DMS153 treated with DMSO at 0.1 percent for 48 hours (cell line): ENCODE results near the gene GJD3.
"Not testable (repeated sequence)": the region's sequence is repeated elsewhere in the genome, so short reads cannot be mapped to it uniquely, and the experiment has no call there.

Experiments
- DNase-seq: peaks from one replicate; lab custom pipeline; 2025; ENCODE audit not compliant: unreplicated experiment; lab: John Stamatoyannopoulos, UW

GJD3 gene, protein sequence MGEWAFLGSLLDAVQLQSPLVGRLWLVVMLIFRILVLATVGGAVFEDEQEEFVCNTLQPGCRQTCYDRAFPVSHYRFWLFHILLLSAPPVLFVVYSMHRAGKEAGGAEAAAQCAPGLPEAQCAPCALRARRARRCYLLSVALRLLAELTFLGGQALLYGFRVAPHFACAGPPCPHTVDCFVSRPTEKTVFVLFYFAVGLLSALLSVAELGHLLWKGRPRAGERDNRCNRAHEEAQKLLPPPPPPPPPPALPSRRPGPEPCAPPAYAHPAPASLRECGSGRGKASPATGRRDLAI

DNA sequence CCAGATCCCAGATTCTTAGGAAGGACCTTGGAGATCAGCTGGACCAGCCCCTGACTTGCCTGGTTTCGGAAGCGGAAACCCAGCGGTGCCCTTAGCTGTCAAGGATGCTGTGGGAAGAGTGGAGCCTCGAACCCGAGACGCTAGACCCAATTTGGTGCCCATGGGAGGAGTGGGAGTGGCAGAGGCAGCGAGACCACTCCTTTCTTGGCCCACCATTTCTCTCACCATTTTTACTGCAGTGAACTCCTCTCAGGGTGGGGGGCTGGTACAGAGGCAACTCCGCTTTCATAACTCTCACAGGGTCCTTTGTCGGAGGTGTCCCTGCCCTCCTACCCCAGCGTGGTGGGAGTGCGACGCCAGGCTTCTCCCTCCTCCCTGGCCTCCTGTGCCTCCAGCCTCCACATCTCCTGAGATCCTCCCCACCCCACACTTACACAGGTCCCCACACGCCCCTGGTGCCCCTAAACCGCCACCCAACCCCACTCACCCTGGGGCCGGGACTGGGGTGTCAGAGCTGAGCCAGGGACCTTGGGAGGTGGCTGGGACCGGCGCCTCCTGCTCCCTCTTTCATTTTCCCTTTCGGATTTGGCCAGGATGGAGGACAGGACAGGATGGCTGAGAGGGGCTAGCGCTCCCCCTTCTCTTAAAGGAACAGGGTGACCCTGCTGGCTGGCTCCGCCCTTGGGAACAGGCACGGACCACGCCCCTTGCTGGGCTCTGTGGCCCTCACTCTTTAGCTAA, at the start of gene GJD3:
GJD3 (minus strand) TSS at position 617 of the 741 bp plus-strand sequence. CDS start 922 bp downstream, outside the sequence.
- no peak for DNase-seq

DNA sequence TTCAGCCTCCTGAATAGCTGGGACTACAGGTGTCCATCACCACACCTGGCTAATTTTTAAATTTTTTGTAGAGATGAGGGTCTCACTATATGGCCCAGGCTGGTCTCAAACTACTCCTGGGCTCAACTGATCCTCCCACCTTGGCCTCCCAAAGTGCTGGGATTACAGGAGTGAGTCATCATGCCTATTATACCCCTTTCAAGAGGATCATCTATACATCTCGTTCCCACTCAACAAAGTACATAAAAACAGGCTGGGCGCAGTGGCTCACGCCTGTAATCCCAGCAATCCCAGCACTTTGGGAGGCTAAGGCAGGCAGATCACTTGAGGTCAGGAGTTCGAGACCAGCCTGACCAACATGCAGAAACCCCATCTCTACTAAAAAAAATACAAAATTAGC, 49.8 kb upstream of the GJD3 start:
- DNase-seq, result not testable (repeated sequence)

DNA sequence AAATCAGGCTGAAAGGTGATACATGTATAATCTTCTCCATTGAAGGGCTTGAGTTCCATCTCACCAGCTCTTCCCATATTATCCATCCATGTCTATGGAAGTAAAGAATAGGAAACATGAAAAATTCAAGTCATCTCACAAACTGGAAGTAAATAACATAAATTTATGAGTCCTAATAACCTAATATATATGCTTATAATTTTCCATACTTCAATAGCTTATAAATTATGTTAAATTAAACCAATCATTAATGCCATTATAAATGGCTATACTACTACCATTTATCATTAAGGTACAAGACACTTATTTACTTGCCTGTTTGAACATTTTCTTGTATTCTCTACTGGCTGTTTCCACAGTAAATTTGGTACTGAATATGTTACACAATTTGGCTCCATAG, 48.3 kb upstream of the GJD3 start:
- DNase-seq, result no peak

DNA sequence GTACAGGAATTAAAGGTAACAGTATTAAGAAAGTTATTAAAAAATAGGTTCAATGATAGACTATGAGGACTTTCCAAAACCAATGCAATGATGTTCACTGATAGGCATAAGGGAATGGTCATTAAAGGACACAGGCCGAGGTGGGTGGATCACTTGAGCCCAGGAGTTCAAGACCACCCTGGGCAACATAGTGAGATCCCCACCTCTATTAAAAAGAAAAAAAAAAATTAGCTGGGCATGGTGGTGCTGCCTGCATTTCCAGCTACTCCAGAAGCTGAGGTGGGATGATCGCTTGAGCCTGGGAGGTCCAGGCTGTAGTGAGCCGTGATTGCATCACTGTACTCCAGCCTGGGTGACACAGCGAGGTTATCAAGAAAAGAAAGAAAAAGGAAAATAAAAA, 47.3 kb upstream of the GJD3 start:
- no peak for DNase-seq

DNA sequence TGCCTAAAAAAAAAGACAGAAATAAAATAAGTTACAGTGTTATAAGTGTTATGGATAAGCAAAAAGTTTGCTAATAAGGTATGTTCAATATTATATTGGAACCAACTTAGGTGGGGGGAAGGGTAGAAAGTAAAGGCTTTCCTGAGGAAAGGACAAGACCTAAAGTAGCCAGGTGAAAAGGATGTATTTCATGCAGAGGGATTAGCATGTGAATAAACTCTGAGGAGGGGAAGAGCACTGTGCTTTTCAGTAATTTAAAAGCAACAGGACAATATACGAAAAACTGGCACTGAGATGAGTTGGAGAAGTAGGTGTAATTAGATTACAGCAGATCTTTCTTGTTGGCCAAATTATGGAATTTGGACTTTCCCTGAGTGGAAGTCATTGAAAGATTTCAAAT, 45.5 kb upstream of the GJD3 start:
- no peak for DNase-seq

DNA sequence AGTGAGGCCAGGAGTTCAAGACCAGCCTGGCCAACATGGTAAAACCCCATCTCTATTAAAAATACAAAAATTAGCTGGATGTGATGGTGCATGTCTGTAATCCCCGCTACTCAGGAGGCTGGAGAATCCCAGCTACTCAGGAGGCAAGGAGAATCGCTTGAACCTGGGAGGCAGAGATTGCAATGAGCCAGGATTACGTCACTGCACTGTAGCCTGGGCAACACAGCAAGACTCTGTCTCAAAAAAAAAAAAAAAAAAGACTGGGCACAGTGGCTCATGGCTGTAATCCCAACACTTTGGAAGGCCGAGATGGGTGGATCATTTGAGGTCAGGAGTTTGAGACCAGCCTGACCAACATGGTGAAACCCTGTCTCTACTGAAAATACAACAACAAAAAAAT, 45.0 kb upstream of the GJD3 start:
- not testable (repeated sequence) for DNase-seq

DNA sequence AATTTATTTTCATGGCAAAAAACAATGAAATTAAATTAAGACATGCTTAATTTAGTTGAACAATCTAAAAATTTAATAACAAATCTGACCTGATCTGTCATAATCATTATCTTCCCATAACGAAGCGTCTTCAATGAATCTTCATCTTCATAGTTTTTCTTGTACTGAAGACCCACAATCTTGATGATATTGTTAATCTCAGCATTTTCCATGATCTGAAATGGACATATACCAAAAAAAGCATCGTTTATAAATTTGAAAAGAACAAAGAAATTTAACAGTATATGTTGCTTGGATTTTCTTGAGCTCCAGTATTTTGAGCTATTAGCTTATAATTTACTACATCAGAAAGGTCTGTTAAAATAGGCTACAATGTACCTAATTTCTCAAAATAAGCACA, 42.9 kb upstream of the GJD3 start:
- DNase-seq, result no peak

DNA sequence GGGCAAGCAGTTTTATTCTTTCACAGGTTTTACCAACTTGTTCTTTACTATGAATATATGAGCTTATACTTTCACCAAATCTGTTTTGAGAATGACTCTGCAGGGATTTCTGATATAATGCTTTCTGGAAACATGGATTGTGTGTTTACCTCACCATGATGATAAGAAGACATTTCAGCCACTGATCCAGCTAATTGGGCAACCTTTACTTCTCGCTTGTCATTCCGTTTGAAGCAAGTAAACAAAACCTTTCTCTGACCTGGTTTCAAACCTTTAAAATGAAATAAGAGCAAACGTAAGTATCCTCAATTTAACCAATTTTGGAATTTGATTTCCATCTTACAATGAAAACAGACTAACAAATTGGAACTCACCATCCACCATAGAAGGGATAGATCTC, 39.5 kb upstream of the GJD3 start:
- DNase-seq, result no peak

DNA sequence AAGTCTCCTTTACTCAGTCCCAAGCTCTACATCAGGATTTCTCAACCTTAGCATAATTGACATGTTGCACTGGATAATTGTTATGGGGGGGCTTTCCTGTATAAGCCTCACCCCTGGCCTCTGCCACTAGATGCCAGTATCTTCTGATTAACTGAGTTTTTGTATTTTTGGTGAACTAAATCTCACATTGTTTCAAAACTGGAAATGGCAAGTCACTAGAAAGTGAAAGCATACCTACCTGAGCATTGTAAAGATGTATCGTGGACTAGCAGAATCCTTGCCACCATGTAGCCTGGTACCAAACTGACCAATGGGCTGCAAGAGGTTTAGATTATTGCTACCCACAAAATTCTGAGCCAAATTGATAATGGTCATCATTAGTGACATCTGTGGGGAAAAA, 38.1 kb upstream of the GJD3 start:
- DNase-seq, result no peak

DNA sequence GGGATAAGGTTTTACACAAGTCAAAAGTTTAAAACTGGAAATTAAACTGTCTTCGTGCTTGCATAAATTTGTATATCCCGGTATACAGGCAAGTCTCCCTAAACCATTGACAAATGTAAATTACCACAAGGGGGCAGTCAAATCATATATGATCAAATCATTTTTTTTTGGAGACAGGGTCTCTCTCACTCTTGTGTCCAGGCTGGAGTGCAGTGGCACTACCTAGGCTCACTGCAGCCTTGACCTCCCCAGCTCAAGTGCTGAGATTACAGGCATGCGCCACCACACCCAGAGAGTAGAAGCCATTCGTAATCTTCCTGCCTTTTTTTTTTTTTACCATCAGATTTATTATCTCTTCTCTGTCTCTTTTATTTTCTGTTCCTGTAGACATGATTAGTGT, 34.6 kb upstream of the GJD3 start:
- DNase-seq, result no peak

DNA sequence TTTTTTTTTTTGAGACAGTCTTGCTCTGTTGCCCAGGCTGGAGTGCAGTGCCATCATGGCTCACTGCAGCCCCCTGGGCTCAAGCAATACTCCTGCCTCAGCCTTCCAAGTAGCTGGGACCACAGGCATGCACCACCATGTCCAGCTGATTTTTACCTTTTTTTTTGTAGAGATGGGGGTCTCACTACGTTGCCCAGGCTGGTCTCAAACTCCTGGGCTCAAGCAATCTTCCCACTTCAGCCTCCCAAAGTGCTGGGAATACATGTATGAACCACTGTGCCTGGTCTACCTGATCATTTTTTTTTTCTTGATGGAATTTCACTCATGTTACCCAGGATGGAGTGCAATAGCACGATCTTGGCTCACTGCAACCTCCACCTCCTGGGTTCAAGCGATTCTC, 22.0 kb upstream of the GJD3 start:
- DNase-seq, result not testable (repeated sequence)

DNA sequence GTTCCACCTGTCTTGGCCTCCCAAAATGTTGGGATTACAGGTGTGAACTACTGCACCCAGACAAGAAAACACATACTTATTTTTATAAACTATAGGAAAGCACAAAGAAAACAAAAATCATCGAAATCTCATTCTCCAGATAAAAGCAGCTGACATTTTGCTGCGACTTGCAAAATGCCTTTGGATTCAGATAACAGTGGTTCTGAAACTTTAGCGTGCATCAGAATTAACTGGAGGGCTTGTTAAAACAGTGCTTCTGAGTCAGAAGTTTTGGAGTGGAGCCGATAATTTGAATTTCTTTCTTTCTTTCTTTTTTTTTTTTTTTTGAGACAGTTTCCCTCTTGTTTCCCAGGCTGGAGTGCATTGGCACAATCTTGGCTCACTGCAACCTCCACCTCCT, 17.7 kb upstream of the GJD3 start:
- no peak for DNase-seq

DNA sequence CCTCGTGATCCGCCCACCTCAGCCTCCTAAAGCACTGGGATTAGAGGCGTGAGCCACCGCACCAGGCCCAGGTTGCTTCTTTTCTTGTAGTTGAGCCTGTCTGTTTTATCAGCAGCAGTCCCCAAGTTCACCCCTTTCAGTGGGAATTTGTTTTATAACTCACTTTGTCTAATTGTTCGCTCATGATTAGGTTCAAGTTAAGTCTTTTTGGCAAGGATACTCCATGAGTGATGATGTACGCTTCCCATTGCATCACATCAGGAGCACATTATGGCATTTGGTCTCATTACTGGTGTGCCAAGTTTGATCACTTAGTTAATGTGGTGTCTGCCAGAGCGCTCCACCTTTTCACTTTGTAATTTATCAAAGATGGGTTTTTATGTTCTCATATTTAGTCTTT, 14.4 kb upstream of the GJD3 start:
- DNase-seq, result no peak

DNA sequence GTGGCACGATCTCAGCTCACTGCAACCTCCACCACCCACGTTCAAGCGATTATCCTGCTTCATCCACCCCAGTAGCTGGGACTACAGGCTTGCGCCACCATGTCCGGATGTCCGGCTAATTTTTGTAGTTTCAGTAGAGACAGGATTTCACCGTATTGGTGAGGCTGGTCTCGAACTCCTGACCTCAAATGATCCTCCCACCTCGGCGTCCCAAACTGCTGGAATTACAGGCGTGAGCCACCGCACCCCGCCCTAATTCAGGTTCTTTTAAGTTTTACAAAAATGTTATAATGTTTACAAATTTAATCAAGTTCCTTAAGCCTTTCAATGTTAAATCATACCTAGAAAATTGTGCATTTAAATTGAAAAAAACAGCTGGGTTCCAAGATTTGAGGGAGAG, 13.3 kb upstream of the GJD3 start:
- no peak for DNase-seq

DNA sequence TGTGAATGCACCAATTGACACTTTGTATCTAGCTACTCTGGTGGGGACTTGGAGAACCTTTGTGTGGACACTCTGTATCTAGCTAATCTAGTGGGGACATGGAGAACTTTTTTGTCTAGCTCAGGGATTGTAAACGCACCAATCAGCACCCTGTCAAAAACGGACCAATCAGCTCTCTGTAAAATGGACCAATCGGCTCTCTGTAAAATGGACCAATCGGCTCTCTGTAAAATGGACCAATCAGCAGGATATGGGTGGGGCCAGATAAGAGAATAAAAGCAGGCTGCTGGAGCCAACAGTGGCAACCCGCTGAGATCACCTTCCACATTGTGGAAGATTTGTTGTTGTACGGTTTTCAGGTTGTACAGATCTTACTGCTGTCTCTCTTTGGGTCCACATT, 12.0 kb upstream of the GJD3 start:
- DNase-seq, result not testable (repeated sequence)

DNA sequence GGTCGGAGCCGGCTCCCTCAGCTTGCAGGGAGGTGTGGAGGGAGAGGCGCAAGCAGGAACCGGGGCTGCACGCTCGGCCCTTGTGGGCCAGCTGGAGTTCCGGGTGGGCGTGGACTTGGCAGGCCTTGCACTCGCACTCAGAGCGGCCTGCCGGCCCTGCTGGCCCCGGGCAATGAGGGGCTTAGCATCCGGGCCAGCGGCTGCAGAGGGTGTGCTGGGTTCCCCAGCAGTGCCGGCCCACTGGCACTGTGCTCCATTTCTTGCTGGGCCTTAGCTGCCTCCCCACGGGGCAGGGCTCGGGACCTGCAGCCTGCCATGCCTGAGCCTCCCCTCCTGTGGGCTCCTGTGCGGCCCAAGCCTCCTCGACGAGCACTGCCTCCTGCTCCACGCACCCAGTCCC, 11.2 kb upstream of the GJD3 start:
- not testable (repeated sequence) for DNase-seq

DNA sequence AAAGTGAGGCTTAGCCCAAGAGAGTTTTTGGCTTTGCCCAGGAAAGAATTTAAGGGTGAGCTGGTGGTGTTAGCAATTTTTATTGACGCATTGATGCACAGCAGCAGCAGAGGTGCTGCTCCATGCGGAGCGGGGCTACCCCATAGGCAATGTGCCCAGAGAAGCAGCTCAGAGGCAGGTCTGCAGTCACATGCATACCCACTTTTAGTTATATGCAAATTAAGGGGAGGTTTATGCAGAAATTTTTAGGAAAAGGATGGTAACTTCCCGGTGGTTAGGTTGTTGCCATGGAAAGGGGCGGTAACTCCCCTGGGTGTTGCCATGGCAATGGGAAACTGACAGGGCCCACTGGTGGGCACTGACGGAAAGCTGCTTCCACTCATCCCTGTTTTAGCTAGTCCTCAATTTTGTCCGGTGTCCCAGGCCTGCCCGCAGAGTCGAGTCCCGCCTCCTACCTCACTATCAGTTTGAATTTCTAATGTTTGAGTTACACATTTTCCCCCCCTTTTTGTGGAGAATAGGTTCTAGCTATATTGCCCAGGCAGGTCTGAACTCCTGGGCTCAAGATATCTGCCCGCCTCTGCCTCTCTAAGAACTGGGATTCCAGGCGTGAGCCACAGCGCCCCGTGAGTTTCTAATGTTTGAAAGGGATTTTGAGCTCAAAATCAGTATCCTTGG, 10.4 kb upstream of the GJD3 start:
- DNase-seq, result no peak

DNA sequence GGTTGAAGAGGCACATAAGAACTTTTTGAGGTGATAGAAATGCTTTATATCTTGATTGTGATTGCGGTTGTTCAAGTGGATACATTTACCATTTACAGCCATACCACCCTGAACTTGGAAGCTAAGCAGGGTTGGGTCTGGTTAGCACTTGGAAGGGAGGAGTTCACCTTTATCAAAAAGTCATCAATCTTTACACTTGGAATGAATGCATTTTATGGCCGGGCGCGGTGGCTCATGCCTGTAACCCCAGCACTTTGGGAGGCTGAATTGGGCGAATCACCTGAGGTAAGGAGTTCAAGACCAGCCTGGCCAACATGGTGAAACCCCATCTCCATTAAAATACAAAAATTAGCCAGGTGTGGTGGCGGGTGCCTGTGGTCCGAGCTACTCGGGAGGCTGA, 9.5 kb upstream of the GJD3 start:
- no peak for DNase-seq

DNA sequence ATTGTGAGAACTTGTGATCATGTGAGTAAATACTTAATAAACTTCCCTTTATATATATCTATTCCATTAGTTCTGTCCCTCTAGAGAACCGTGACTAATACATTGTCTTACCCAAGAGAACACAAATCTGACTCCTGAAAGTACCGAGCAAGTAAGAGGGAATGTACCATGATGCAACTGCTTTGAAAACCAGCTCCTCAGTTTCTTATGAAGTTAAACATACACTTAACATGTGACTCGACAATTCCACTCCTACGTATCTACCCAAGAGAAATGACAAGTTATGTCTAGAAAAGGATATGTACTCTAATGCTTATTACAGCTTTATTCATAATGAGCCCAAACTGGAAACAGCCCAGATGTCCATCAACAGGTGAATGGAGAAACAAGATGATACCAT, 8.8 kb upstream of the GJD3 start:
- no peak for DNase-seq

DNA sequence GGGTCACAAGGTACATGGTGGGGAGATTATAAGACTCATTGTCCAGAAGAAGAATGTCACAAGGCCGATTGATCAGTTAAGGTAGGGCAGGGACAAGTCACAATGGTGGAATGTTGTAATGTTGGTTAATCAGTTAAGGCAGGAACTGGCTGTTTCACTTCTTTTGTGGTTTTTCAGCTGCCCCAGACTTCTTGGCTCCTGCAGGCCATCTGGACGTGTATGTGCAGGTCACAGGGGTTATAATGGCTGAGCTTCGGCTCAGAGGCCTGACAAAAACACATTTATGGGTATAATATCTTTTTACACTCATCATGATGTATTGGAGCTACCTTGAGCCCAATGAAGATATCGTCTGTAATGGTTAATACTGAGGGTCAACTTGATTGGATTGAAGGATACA, 8.1 kb upstream of the GJD3 start:
- DNase-seq, result not testable (repeated sequence)

DNA sequence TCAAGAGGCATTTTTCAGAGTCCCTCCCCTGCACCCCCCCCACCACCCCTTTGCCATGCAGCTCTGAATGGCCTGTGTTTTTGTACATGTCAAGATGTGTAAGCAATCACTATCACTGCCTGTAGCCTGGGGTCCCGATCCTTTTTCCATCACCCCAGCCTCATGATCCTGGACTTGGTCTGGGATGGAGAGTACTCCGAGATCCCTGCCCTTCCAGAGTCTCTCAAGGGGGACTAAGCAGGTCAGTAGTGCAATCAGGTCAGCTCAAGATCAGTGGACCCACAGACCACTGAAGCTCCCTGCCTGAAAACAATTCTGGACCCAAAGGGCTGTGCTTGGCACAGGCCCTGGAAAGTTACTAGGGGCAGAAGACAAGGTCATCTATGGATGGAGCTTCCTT, 7.5 kb upstream of the GJD3 start:
- DNase-seq, result no peak

DNA sequence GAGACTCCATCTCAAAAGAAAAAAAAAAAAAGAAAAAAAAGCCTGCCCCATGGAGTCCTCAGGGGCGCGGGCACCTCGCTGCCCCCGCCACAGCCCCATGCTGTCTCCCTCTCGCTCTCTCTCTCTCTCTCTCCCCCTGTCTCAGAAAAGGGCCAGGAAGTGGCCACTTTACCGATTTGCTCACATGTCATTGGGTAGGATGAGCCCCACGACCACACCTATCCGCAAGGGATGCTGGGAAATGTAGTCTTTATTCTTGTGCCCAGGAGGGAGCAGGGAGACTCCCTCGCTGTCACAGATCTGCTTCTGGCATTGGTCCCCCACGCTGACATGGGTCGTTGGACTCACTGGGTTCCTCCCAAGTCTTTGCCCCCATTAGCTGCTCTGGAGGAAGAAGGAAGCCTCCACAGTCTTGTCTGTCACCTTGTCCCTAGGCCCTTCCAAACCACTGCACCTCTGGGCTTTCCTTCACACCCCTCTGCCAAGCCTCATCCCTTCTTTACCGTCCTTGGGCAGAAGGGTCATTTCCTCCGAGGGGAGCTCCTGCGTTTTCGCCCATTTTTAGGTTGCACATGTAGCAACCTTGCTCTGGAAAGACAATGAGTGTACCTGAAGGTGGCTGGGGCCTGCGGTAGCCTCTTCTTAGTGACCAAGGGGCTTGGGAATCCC, 6.9 kb upstream of the GJD3 start:
- DNase-seq, result no peak
